Right kidney (tissue), 1 donor: ENCODE results near the gene CHST3.
A peak's percentile ranks its signal among the peaks of the same experiment; 100 is the strongest.

Experiments used
- DNase-seq: peaks from one replicate; pipeline ENCODE4 v3.0.0-alpha.2; 2016

The CHST3 gene

GRCh38 chr10:72009425-72010081, 45.4 kb downstream of the CHST3 start:
- DNase-seq = peak; percentile 77

- no peak for DNase-seq
Observed at GRCh38 chr10:72010234-72010973, 46.2 kb downstream of the CHST3 start.

GRCh38 chr10:72011016-72011415, 46.8 kb downstream of the CHST3 start:
- DNase-seq = no peak

- no peak for DNase-seq
Observed at GRCh38 chr10:72011468-72011867, 47.3 kb downstream of the CHST3 start.

- DNase-seq = no peak
Observed at GRCh38 chr10:72011976-72012512, 47.8 kb downstream of the CHST3 start.

GRCh38 chr10:72012796-72013195, 48.6 kb downstream of the CHST3 start:
- DNase-seq = no peak

GRCh38 chr10:72013202-72013945, 49.2 kb downstream of the CHST3 start:
- DNase-seq = no peak

GRCh38 chr10:72014197-72014596, 50.0 kb downstream of the CHST3 start:
- DNase-seq = no peak

- DNase-seq = no peak
Observed at GRCh38 chr10:72014785-72015480, 50.7 kb downstream of the CHST3 start.

GRCh38 chr10:72015841-72016240, 51.6 kb downstream of the CHST3 start:
- no peak for DNase-seq

GRCh38 chr10:72016608-72017300, 52.6 kb downstream of the CHST3 start:
- no peak for DNase-seq

- no peak for DNase-seq
Observed at GRCh38 chr10:72019085-72019876, 55.1 kb downstream of the CHST3 start.

GRCh38 chr10:72020914-72021809, 57.0 kb downstream of the CHST3 start:
- DNase-seq = no peak

GRCh38 chr10:72022228-72022627, 58.0 kb downstream of the CHST3 start:
- DNase-seq = no peak

GRCh38 chr10:72024596-72024995, 60.4 kb downstream of the CHST3 start:
- no peak for DNase-seq

- no peak for DNase-seq
Observed at GRCh38 chr10:72025400-72025799, 61.2 kb downstream of the CHST3 start.

GRCh38 chr10:72025832-72026231, 61.6 kb downstream of the CHST3 start:
- no peak for DNase-seq

- DNase-seq = no peak
Observed at GRCh38 chr10:72026278-72027111, 62.3 kb downstream of the CHST3 start.

GRCh38 chr10:72027498-72027897, 63.3 kb downstream of the CHST3 start:
- DNase-seq = no peak
